ENCODE results near the gene PEAK1.

The PEAK1 gene

GRCh38 chr15:77209221-77209620 lies 210.7 kb downstream of the PEAK1 start (continued):
- TF ChIP-seq PATZ1 (CRISPR knock-in tag; IDR thresholded peaks at IDR 0.05; ENCODE audit: borderline replicate concordance): no peak
- no peak for TF ChIP-seq TCF4 (CRISPR knock-in tag; IDR thresholded peaks at IDR 0.05; ENCODE audit: borderline replicate concordance)

DNA sequence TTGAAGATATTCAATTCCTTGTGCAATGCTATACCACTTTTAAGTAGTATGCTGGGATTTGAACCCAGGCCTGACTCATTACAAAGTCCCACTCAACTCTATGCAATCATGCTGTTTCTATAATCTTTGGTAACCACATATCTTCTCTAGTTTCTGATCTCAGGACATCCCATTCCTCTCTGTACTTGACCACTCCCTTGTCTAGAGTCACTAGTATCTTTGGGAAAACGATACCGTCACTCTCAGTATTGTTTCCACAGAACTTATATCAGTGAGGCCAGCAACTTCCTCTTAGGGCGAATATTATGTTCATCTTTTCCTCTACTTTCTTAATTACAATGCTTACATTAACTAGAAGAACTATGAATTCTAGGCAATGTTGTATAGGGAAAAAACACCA lies 211.7 kb downstream of the PEAK1 start:
- no peak for ATAC-seq
- TF ChIP-seq SNAI2 (CRISPR knock-in tag; IDR thresholded peaks at IDR 0.05) (no peak), CREB5 (CRISPR knock-in tag; IDR thresholded peaks at IDR 0.05; ENCODE audit: low read depth) (no peak), ZNF8 (CRISPR knock-in tag; IDR thresholded peaks at IDR 0.05) (no peak), CSRNP3 (CRISPR knock-in tag; IDR thresholded peaks at IDR 0.05) (no peak), ZC3H10 (CRISPR knock-in tag; IDR thresholded peaks at IDR 0.05) (no peak), CSDC2 (CRISPR knock-in tag; IDR thresholded peaks at IDR 0.05) (no peak), ZNF70 (CRISPR knock-in tag; IDR thresholded peaks at IDR 0.05) (no peak), ESRRG (CRISPR knock-in tag; IDR thresholded peaks at IDR 0.05) (no peak), TOX (CRISPR knock-in tag; IDR thresholded peaks at IDR 0.05; ENCODE audit: borderline replicate concordance) (no peak), ARNTL (CRISPR knock-in tag; IDR thresholded peaks at IDR 0.05; ENCODE audit: borderline replicate concordance, low read depth) (no peak), BACH2 (CRISPR knock-in tag; IDR thresholded peaks at IDR 0.05; ENCODE audit: borderline replicate concordance) (no peak), GLIS3 (CRISPR knock-in tag; IDR thresholded peaks at IDR 0.05) (no peak), TCF4 (CRISPR knock-in tag; IDR thresholded peaks at IDR 0.05; ENCODE audit: borderline replicate concordance) (no peak)
- TF ChIP-seq, protein P1, sequence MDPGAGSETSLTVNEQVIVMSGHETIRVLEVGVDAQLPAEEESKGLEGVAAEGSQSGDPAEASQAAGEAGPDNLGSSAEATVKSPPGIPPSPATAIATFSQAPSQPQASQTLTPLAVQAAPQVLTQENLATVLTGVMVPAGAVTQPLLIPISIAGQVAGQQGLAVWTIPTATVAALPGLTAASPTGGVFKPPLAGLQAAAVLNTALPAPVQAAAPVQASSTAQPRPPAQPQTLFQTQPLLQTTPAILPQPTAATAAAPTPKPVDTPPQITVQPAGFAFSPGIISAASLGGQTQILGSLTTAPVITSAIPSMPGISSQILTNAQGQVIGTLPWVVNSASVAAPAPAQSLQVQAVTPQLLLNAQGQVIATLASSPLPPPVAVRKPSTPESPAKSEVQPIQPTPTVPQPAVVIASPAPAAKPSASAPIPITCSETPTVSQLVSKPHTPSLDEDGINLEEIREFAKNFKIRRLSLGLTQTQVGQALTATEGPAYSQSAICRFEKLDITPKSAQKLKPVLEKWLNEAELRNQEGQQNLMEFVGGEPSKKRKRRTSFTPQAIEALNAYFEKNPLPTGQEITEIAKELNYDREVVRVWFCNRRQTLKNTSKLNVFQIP (CRISPR knock-in tag; IDR thresholded peaks at IDR 0.05; ENCODE audit: borderline replicate concordance, low read depth): no peak
- TF ChIP-seq, protein P2, sequence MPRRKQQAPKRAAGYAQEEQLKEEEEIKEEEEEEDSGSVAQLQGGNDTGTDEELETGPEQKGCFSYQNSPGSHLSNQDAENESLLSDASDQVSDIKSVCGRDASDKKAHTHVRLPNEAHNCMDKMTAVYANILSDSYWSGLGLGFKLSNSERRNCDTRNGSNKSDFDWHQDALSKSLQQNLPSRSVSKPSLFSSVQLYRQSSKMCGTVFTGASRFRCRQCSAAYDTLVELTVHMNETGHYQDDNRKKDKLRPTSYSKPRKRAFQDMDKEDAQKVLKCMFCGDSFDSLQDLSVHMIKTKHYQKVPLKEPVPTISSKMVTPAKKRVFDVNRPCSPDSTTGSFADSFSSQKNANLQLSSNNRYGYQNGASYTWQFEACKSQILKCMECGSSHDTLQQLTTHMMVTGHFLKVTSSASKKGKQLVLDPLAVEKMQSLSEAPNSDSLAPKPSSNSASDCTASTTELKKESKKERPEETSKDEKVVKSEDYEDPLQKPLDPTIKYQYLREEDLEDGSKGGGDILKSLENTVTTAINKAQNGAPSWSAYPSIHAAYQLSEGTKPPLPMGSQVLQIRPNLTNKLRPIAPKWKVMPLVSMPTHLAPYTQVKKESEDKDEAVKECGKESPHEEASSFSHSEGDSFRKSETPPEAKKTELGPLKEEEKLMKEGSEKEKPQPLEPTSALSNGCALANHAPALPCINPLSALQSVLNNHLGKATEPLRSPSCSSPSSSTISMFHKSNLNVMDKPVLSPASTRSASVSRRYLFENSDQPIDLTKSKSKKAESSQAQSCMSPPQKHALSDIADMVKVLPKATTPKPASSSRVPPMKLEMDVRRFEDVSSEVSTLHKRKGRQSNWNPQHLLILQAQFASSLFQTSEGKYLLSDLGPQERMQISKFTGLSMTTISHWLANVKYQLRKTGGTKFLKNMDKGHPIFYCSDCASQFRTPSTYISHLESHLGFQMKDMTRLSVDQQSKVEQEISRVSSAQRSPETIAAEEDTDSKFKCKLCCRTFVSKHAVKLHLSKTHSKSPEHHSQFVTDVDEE (CRISPR knock-in tag; IDR thresholded peaks at IDR 0.05): no peak

DNA sequence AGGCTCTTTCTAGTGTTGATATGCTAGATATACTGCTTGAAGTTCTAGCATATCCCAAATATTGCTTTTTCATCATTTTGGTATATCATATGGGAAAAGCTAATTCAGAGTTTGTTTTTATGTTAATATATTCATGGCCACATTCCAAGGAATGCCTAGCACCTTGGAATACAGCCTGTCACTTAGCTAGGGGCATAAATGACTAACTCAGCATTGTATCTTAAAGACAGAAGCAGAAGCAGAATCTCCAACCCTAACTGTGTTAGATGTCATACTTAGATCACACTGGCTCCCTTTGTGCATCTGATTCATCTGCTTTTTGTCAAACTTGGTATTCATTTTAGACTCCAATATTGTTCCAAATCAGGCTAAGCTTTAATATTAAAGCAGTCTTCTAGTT lies 218.2 kb downstream of the PEAK1 start:
- no peak for ATAC-seq
- no peak for TF ChIP-seq ISL1 (CRISPR knock-in tag; IDR thresholded peaks at IDR 0.05)
- TF ChIP-seq TCF4 (CRISPR knock-in tag; IDR thresholded peaks at IDR 0.05; ENCODE audit: borderline replicate concordance): no peak
- TF ChIP-seq BACH2 (CRISPR knock-in tag; IDR thresholded peaks at IDR 0.05; ENCODE audit: borderline replicate concordance): no peak
- no peak for TF ChIP-seq RARB (CRISPR knock-in tag; IDR thresholded peaks at IDR 0.05)
- no peak for TF ChIP-seq PPARA (CRISPR knock-in tag; IDR thresholded peaks at IDR 0.05; ENCODE audit: borderline replicate concordance)

DNA sequence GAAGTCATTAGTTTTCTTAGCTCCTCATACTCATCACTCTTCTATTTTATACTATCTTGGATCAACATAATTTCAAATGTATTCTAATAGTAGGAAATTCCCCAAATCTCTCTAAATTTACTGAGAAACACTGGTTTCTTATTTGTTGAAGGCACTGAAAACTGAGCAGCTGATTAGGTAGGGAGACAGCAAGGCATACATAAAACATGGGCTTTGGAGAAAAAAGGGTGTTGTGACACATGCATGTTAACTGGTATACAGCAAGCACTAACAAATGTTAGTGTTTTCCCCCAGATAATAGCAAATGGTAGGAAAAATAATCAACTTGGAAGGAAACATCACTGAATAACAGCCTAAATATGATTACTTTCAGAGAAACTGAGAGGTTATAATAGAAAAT lies 223.5 kb downstream of the PEAK1 start:
- no peak for ATAC-seq
- TF ChIP-seq SNAI2 (CRISPR knock-in tag; IDR thresholded peaks at IDR 0.05): no peak
- TF ChIP-seq ZFP30 (CRISPR knock-in tag; IDR thresholded peaks at IDR 0.05): no peak
- no peak for TF ChIP-seq OSR1 (CRISPR knock-in tag; IDR thresholded peaks at IDR 0.05)
- TF ChIP-seq CSRNP3 (CRISPR knock-in tag; IDR thresholded peaks at IDR 0.05): no peak
- no peak for TF ChIP-seq ZFP3 (CRISPR knock-in tag; IDR thresholded peaks at IDR 0.05)
- no peak for TF ChIP-seq ARNTL (CRISPR knock-in tag; IDR thresholded peaks at IDR 0.05; ENCODE audit: borderline replicate concordance, low read depth)
- TF ChIP-seq CSDC2 (CRISPR knock-in tag; IDR thresholded peaks at IDR 0.05): no peak
- TF ChIP-seq TCF4 (CRISPR knock-in tag; IDR thresholded peaks at IDR 0.05; ENCODE audit: borderline replicate concordance): no peak
- no peak for TF ChIP-seq PPARA (CRISPR knock-in tag; IDR thresholded peaks at IDR 0.05; ENCODE audit: borderline replicate concordance)
- TF ChIP-seq ZNF70 (CRISPR knock-in tag; IDR thresholded peaks at IDR 0.05): no peak
- TF ChIP-seq, protein P1 (CRISPR knock-in tag; IDR thresholded peaks at IDR 0.05; ENCODE audit: borderline replicate concordance, low read depth): no peak

Data from SK-N-SH treated with all-trans-retinoic acid at 6 μM for 48 hours (cell line).